ENCODE results near the gene DEGS2. TPM values are rescaled to one million over a fixed set of nuclear protein-coding genes. Genes with fewer than 3 reads are reported as not detected.

The DEGS2 gene
- total RNA-seq, 4 donors from 2014 or later, result 0.16 to 0.94 (median 0.68) TPM

GRCh38 chr14:100118396-100119011, 40.9 kb downstream of the DEGS2 start:
- no peaks in the 10 kb centered on the region for H3K9me3 ChIP-seq
- no peak for ATAC-seq
- peaks cover 0 to 18% of the 10 kb centered on the region in 2 donors for H3K36me3 ChIP-seq
- H3K27me3 ChIP-seq, result no peaks in the 10 kb centered on the region
- H3K4me3 ChIP-seq, result no peak overlapping the region
- no peak for TF ChIP-seq POLR2A (IDR thresholded peaks at IDR 0.05)
- H3K27ac ChIP-seq, result no peak overlapping the region
- WGBS, 2 donors (ENCODE audit: low coverage in 1 of 2), result 40 to 82% methylated on average over 1 to 2 of the region's 7 CpGs
- peaks cover 0 to 7% (median 0%) of the 10 kb centered on the region in 3 donors for H3K4me1 ChIP-seq

- ATAC-seq, result no peak
- Histone ChIP-seq H3K36me3 (peaks cover 0 to 16% of the 10 kb centered on the region in 2 donors), H3K27me3 (no peaks in the 10 kb centered on the region), H3K4me3 (no peak overlapping the region), H3K27ac (no peak overlapping the region), H3K4me1 (peaks cover 0 to 4% (median 0%) of the 10 kb centered on the region in 3 donors), H3K9me3 (no peaks in the 10 kb centered on the region)
- 92 to 94% methylated on average over 5 to 7 of the region's 14 CpGs for WGBS, 2 donors (ENCODE audit: low coverage in 1 of 2)
- TF ChIP-seq EP300 (IDR thresholded peaks at IDR 0.05) (no peak), POLR2A (IDR thresholded peaks at IDR 0.05) (no peak), POLR2AphosphoS5 (IDR thresholded peaks at IDR 0.05) (no peak)
Observed at GRCh38 chr14:100117633-100118395, 41.6 kb downstream of the DEGS2 start.

GRCh38 chr14:100117026-100117425, 42.4 kb downstream of the DEGS2 start:
- Histone ChIP-seq H3K27ac (no peak overlapping the region), H3K27me3 (no peaks in the 10 kb centered on the region), H3K4me1 (no peaks in the 10 kb centered on the region), H3K9me3 (no peaks in the 10 kb centered on the region), H3K4me3 (no peak overlapping the region), H3K36me3 (peaks cover 0 to 16% of the 10 kb centered on the region in 2 donors)
- ATAC-seq, result no peak
- WGBS, 2 donors (ENCODE audit: low coverage in 1 of 2), result 92 to 94% methylated on average over 6 to 9 of the region's 10 CpGs
- no peak for TF ChIP-seq EP300 (IDR thresholded peaks at IDR 0.05)

GRCh38 chr14:100116134-100116533, 43.3 kb downstream of the DEGS2 start:
- no peak for ATAC-seq
- H3K9me3 ChIP-seq, result no peaks in the 10 kb centered on the region
- H3K36me3 ChIP-seq, result peaks cover 0 to 16% of the 10 kb centered on the region in 2 donors
- H3K4me3 ChIP-seq, result no peak overlapping the region
- TF ChIP-seq CTCF (IDR thresholded peaks at IDR 0.05) (no peak), POLR2A (IDR thresholded peaks at IDR 0.05) (no peak), POLR2AphosphoS5 (IDR thresholded peaks at IDR 0.05) (no peak), EP300 (IDR thresholded peaks at IDR 0.05) (no peak)
- no peak overlapping the region for H3K27ac ChIP-seq
- H3K27me3 ChIP-seq, result no peaks in the 10 kb centered on the region
- 80 to 86% methylated on average over 1 to 3 of the region's 3 CpGs for WGBS, 2 donors (ENCODE audit: low coverage in 1 of 2)
- H3K4me1 ChIP-seq, result no peaks in the 10 kb centered on the region

- peaks cover 0 to 16% of the 10 kb centered on the region in 2 donors for H3K36me3 ChIP-seq
- no peaks in the 10 kb centered on the region for H3K27me3 ChIP-seq
- H3K4me1 ChIP-seq, result no peaks in the 10 kb centered on the region
- no peaks in the 10 kb centered on the region for H3K9me3 ChIP-seq
- H3K27ac ChIP-seq, result no peak overlapping the region
- TF ChIP-seq CTCF (IDR thresholded peaks at IDR 0.05) (no peak), EP300 (IDR thresholded peaks at IDR 0.05) (no peak), POLR2A (IDR thresholded peaks at IDR 0.05) (no peak), POLR2AphosphoS5 (IDR thresholded peaks at IDR 0.05) (no peak)
- ATAC-seq, result no peak
- 97% methylated on average over 4 of the region's 8 CpGs; no CpG with 5 or more reads in 1 of the 2 donors for WGBS, 2 donors (ENCODE audit: low coverage in 1 of 2)
- no peak overlapping the region for H3K4me3 ChIP-seq
Observed at GRCh38 chr14:100115726-100116125, 43.7 kb downstream of the DEGS2 start.

GRCh38 chr14:100115236-100115635, 44.2 kb downstream of the DEGS2 start:
- Histone ChIP-seq H3K9me3 (no peaks in the 10 kb centered on the region), H3K4me3 (no peak overlapping the region), H3K36me3 (peaks cover 0 to 16% of the 10 kb centered on the region in 2 donors), H3K27ac (no peak overlapping the region), H3K4me1 (no peaks in the 10 kb centered on the region), H3K27me3 (no peaks in the 10 kb centered on the region)
- 90% methylated on average over 2 of the region's 6 CpGs; no CpG with 5 or more reads in 1 of the 2 donors for WGBS, 2 donors (ENCODE audit: low coverage in 1 of 2)
- TF ChIP-seq POLR2A (IDR thresholded peaks at IDR 0.05), result no peak
- TF ChIP-seq EP300 (IDR thresholded peaks at IDR 0.05), result no peak
- no peak for TF ChIP-seq POLR2AphosphoS5 (IDR thresholded peaks at IDR 0.05)
- no peak for TF ChIP-seq CTCF (IDR thresholded peaks at IDR 0.05)
- no peak for ATAC-seq

Data from gastroesophageal sphincter (tissue), 4 donors.